Liver (tissue), 3 donors: ENCODE measurements around the gene KCNJ18.

Source experiments
- ATF3 ChIP-seq: IDR thresholded peaks from 2 replicates; pipeline ENCODE4 v1.6.1; 2016; ENCODE audit warnings: antibody characterized with exemption
- CTCF ChIP-seq: fragments of 150-350 bp; IDR thresholded peaks from 2 replicates; pipeline ENCODE4 v1.5.1; 2017; ENCODE audit warnings: improper control_type of control experiment, low read depth, low read length; ENCODE audit not compliant: missing input control
- EGR1 ChIP-seq, 2 donors: IDR thresholded peaks; 2 replicates each; pipeline ENCODE4 v1.6.1; 2016 to 2018; ENCODE audit warnings: antibody characterized with exemption in 2 of 2, low read depth in 2 of 2
- FOXA1 ChIP-seq: IDR thresholded peaks from 2 replicates; pipeline ENCODE4 v1.6.1; 2016; ENCODE audit warnings: antibody characterized with exemption
- GABPA ChIP-seq, 2 donors: IDR thresholded peaks in 1 of 2; conservative IDR thresholded peaks in 1 of 2; 2 replicates each; pipeline ENCODE4 v1.6.1; 2016; ENCODE audit warnings: antibody characterized with exemption in 2 of 2, mild to moderate bottlenecking in 1 of 2, moderate library complexity in 1 of 2
- HNF4G ChIP-seq: IDR thresholded peaks from 2 replicates; pipeline ENCODE4 v1.6.1; 2016; ENCODE audit warnings: antibody characterized with exemption
- JUND ChIP-seq, 2 donors: IDR thresholded peaks; 2 replicates each; pipeline ENCODE4 v1.6.1; 2016; ENCODE audit warnings: antibody characterized with exemption in 2 of 2
- MAX ChIP-seq: IDR thresholded peaks from 2 replicates; pipeline ENCODE4 v1.6.1; 2016; ENCODE audit warnings: antibody characterized with exemption
- RAD21 ChIP-seq, 2 donors: IDR thresholded peaks; 2 replicates each; pipeline ENCODE4 v1.6.1; 2016; ENCODE audit warnings: antibody characterized with exemption in 2 of 2, mild to moderate bottlenecking in 2 of 2
- REST ChIP-seq: IDR thresholded peaks from 2 replicates; pipeline ENCODE4 v1.6.1; 2016; ENCODE audit warnings: antibody characterized with exemption, mild to moderate bottlenecking
- RXRA ChIP-seq, 2 donors: IDR thresholded peaks; 2 replicates each; pipeline ENCODE4 v1.6.1; 2017 to 2018; ENCODE audit warnings: antibody characterized with exemption in 2 of 2, mild to moderate bottlenecking in 1 of 2
- SP1 ChIP-seq: IDR thresholded peaks from 2 replicates; pipeline ENCODE4 v1.6.1; 2018; ENCODE audit warnings: antibody characterized with exemption, mild to moderate bottlenecking
- TAF1 ChIP-seq: conservative IDR thresholded peaks from 2 replicates; pipeline ENCODE4 v1.6.1; 2016; ENCODE audit warnings: antibody characterized with exemption, mild to moderate bottlenecking
- YY1 ChIP-seq: IDR thresholded peaks from 2 replicates; pipeline ENCODE4 v1.6.1; 2016; ENCODE audit warnings: antibody characterized with exemption, mild to moderate bottlenecking
- donor health status: healthy.
- donor health status: healthy.

- TF ChIP-seq GABPA (IDR thresholded peaks at IDR 0.05 in 1 of 2, conservative IDR thresholded peaks at IDR 0.05 in 1 of 2) (no peak), CTCF (no peak), JUND (IDR thresholded peaks at IDR 0.05) (no peak), YY1 (no peak), RAD21 (IDR thresholded peaks at IDR 0.05) (no peak), RXRA (IDR thresholded peaks at IDR 0.05) (no peak), REST (no peak), SP1 (no peak), MAX (no peak), TAF1 (no peak), EGR1 (IDR thresholded peaks at IDR 0.05; ENCODE audit: low read depth in 2 of 2) (no peak), ATF3 (no peak), HNF4G (no peak), FOXA1 (no peak)
These were observed 5.9 kb upstream of the KCNJ18 start for GRCh38 chr17:21686165-21687015.
